HG02610 (cell line): ENCODE results near the gene CALHM2.

Experiments used
- ATAC-seq: cut with Tn5 transposase; IDR thresholded peaks from one replicate; pipeline ENCODE4 v1.9.1; 2021; ENCODE audit warnings: mild to moderate bottlenecking, moderate library complexity; ENCODE audit not compliant: unreplicated experiment

The CALHM2 gene

GRCh38 chr10:103451091-103451813, 918 bp downstream of the CALHM2 start:
- no peak for ATAC-seq

GRCh38 chr10:103450201-103450695, 1.9 kb downstream of the CALHM2 start:
- no peak for ATAC-seq

- no peak for ATAC-seq
These were observed 2.7 kb downstream of the CALHM2 start for GRCh38 chr10:103449208-103450144.

GRCh38 chr10:103448746-103449145, 3.4 kb downstream of the CALHM2 start:
- ATAC-seq: no peak

- ATAC-seq: no peak
These were observed 5.0 kb downstream of the CALHM2 start for GRCh38 chr10:103447187-103447586.

- no peak for ATAC-seq
These were observed 6.2 kb downstream of the CALHM2 start for GRCh38 chr10:103445767-103446567.

GRCh38 chr10:103445366-103445765, 6.8 kb downstream of the CALHM2 start:
- ATAC-seq: no peak

GRCh38 chr10:103444478-103444877, 7.7 kb downstream of the CALHM2 start:
- ATAC-seq: no peak

- ATAC-seq: no peak
These were observed 8.5 kb downstream of the CALHM2 start for GRCh38 chr10:103443475-103444185.

- no peak for ATAC-seq
These were observed 10.1 kb downstream of the CALHM2 start for GRCh38 chr10:103442031-103442461.

- no peak for ATAC-seq
These were observed 10.6 kb downstream of the CALHM2 start for GRCh38 chr10:103441611-103442010.

GRCh38 chr10:103441206-103441605, 11.0 kb downstream of the CALHM2 start:
- no peak for ATAC-seq

- ATAC-seq: no peak
These were observed 11.8 kb downstream of the CALHM2 start for GRCh38 chr10:103440416-103440815.

GRCh38 chr10:103439776-103440175, 12.4 kb downstream of the CALHM2 start:
- no peak for ATAC-seq

GRCh38 chr10:103433858-103434257, 18.3 kb downstream of the CALHM2 start:
- no peak for ATAC-seq

- ATAC-seq: no peak
These were observed 20.3 kb downstream of the CALHM2 start for GRCh38 chr10:103431902-103432301.

GRCh38 chr10:103429647-103430046, 22.5 kb downstream of the CALHM2 start:
- ATAC-seq: no peak

GRCh38 chr10:103428989-103429643, 23.1 kb downstream of the CALHM2 start:
- no peak for ATAC-seq

- no peak for ATAC-seq
These were observed 24.3 kb downstream of the CALHM2 start for GRCh38 chr10:103427866-103428265.

- ATAC-seq: no peak
These were observed 28.4 kb downstream of the CALHM2 start for GRCh38 chr10:103423748-103424147.
